H1 (cell line): ENCODE measurements around the gene NAA60.

Experiments used
- BCL11A ChIP-seq, 2 experiments: IDR thresholded peaks; one replicate each; pipeline ENCODE4 v1.6.1; 2011; ENCODE audit warnings: low read depth in 2 of 2, low read length in 2 of 2, mild to moderate bottlenecking in 2 of 2
- CBX8 ChIP-seq: fragments of 300-800, 300-1000 bp; sonication (generic); IDR thresholded peaks from 2 replicates; pipeline ENCODE4 v1.7.1; 2016; ENCODE audit warnings: low read depth, low read length, borderline replicate concordance
- EGR1 ChIP-seq: IDR thresholded peaks from 2 replicates; pipeline ENCODE4 v1.6.1; 2011; ENCODE audit warnings: low read depth, low read length, borderline replicate concordance
- EP300 ChIP-seq, 2 experiments: IDR thresholded peaks; 1 replicate in 1 of 2; 2 replicates in 1 of 2; pipeline ENCODE4 v1.6.1; 2011 to 2012; ENCODE audit warnings: low read depth in 2 of 2, low read length in 2 of 2, mild to moderate bottlenecking in 2 of 2, borderline replicate concordance in 1 of 2, inconsistent platforms in 1 of 2, moderate library complexity in 1 of 2
- EZH2 ChIP-seq: fragments of 200-600 bp; sonication (generic); IDR thresholded peaks from 2 replicates; pipeline ENCODE4 v1.7.1; 2012; ENCODE audit warnings: low read depth, mild to moderate bottlenecking, moderate library complexity, low read length, inconsistent platforms; ENCODE audit not compliant: severe bottlenecking
- GABPA ChIP-seq: IDR thresholded peaks from 2 replicates; pipeline ENCODE4 v1.6.1; 2011; ENCODE audit warnings: mild to moderate bottlenecking, low read length, moderate library complexity, borderline replicate concordance; ENCODE audit not compliant: insufficient read depth
- HDAC6 ChIP-seq: IDR thresholded peaks from one replicate; pipeline ENCODE4 v1.7.1; 2012; ENCODE audit warnings: low read depth, mild to moderate bottlenecking, inconsistent platforms, low read length, moderate library complexity
- POLR2AphosphoS5 ChIP-seq: IDR thresholded peaks from 2 replicates; pipeline ENCODE4 v1.6.1; 2011; ENCODE audit warnings: low read depth, low read length
- RFX5 ChIP-seq: IDR thresholded peaks from 2 replicates; pipeline ENCODE4 v1.6.1; 2011; ENCODE audit warnings: low read depth, low read length, improper control_type of control experiment, borderline replicate concordance
- TBP ChIP-seq: IDR thresholded peaks from 2 replicates; pipeline ENCODE4 v1.6.1; 2011; ENCODE audit warnings: low read depth, low read length, improper control_type of control experiment
- TF ChIP-seq, protein P1 (sequence below): IDR thresholded peaks from 2 replicates; pipeline ENCODE4 v1.6.1; 2012; ENCODE audit warnings: inconsistent platforms
- TF ChIP-seq, protein P2 (sequence below), 3 experiments: IDR thresholded peaks; 1 replicate in 2 of 3; 2 replicates in 1 of 3; pipeline versions ENCODE4 v1.5.1 to v1.6.1; 2011; ENCODE audit warnings: low read length in 3 of 3, mild to moderate bottlenecking in 3 of 3, inconsistent platforms in 2 of 3, low read depth in 1 of 3, moderate library complexity in 1 of 3; ENCODE audit not compliant: insufficient read depth in 1 of 3; ENCODE audit errors: control extremely low read depth in 1 of 3

DNA sequence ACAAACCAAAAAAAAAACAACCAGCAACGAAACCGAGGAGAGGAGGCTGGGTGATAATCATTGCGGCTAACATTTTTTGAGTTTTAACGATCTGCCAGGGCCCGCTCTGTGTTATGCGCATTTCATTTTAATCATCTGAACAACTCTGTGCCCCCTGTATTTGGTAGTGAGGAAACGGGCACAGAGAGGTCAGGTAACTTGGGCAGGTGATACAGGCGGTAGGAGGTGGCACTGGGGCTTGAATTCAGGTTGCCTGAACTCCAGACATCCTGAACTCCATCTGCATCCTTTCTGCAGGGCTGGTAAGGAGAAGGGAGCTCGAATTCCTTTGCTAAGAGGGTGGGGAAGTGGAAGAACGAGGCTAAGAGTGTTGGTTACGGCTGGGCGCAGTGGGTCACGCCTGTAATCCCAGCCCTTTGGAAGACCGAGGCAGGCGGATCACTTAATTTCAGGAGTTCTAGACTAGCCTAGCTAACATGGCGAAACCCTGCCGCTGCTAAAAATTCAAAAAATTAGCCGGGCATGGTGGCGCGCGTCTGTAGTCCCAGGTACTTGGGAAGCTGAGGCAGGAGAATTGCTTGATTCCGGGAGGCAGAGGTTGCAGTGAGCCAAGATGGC lies 58.4 kb downstream of the NAA60 start:
- TF ChIP-seq, protein P1, sequence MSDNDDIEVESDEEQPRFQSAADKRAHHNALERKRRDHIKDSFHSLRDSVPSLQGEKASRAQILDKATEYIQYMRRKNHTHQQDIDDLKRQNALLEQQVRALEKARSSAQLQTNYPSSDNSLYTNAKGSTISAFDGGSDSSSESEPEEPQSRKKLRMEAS, result no peak
- TF ChIP-seq, protein P2, sequence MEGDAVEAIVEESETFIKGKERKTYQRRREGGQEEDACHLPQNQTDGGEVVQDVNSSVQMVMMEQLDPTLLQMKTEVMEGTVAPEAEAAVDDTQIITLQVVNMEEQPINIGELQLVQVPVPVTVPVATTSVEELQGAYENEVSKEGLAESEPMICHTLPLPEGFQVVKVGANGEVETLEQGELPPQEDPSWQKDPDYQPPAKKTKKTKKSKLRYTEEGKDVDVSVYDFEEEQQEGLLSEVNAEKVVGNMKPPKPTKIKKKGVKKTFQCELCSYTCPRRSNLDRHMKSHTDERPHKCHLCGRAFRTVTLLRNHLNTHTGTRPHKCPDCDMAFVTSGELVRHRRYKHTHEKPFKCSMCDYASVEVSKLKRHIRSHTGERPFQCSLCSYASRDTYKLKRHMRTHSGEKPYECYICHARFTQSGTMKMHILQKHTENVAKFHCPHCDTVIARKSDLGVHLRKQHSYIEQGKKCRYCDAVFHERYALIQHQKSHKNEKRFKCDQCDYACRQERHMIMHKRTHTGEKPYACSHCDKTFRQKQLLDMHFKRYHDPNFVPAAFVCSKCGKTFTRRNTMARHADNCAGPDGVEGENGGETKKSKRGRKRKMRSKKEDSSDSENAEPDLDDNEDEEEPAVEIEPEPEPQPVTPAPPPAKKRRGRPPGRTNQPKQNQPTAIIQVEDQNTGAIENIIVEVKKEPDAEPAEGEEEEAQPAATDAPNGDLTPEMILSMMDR (IDR thresholded peaks at IDR 0.05; ENCODE audit: control extremely low read depth in 1 of 3, insufficient read depth in 1 of 3, low read depth in 1 of 3, low read length in 3 of 3), result no peak
- no peak for TF ChIP-seq EGR1
- no peak for TF ChIP-seq EP300 (IDR thresholded peaks at IDR 0.05; ENCODE audit: borderline replicate concordance in 1 of 2, low read depth in 2 of 2, low read length in 2 of 2)
- TF ChIP-seq CBX8, result no peak
- TF ChIP-seq GABPA, result no peak
- no peak for TF ChIP-seq RFX5
- TF ChIP-seq BCL11A (IDR thresholded peaks at IDR 0.05; ENCODE audit: low read depth in 2 of 2, low read length in 2 of 2), result no peak
- no peak for TF ChIP-seq HDAC6
- no peak for TF ChIP-seq TBP
- no peak for TF ChIP-seq EZH2
- TF ChIP-seq POLR2AphosphoS5, result no peak
